Psoas muscle (tissue), 8 donors: ENCODE data around the gene FILIP1. TPM values are rescaled to one million over a fixed set of nuclear protein-coding genes. Genes with fewer than 3 reads are reported as not detected.

ENCODE experiments used
- ATAC-seq, 4 donors: fragments of 200-7000 bp; cut with Tn5 transposase; one replicate each; pipeline ENCODE4 v1.9.1; 2020; ENCODE audit warnings: moderate library complexity in 3 of 4, mild to moderate bottlenecking in 2 of 4
- DNase-seq, 2 donors: peaks; one replicate each; pipeline ENCODE4 v3.0.0-alpha.2; 2020
- H3K27ac ChIP-seq: fragments of 200-600 bp; one replicate; pipeline ENCODE4 v1.8.0; 2022
- H3K27me3 ChIP-seq, 3 donors: fragments of 200-600 bp in 1 of 3; one replicate each; pipeline versions ENCODE4 v1.6.1 to v1.8.0; 2013 to 2022; ENCODE audit warnings: low read length in 2 of 3, mild to moderate bottlenecking in 2 of 3, moderate library complexity in 1 of 3; ENCODE audit not compliant: insufficient read depth in 3 of 3
- H3K36me3 ChIP-seq, 2 donors: fragments of 200-600 bp in 1 of 2; one replicate each; pipeline versions ENCODE4 v1.6.1 to v1.8.0; 2013 to 2022; ENCODE audit warnings: low read depth in 1 of 2, mild to moderate bottlenecking in 1 of 2, moderate library complexity in 1 of 2; ENCODE audit not compliant: insufficient read depth in 1 of 2
- H3K4me1 ChIP-seq: fragments of 200-600 bp; one replicate; pipeline ENCODE4 v1.8.0; 2022
- H3K4me3 ChIP-seq: fragments of 200-600 bp; one replicate; pipeline ENCODE4 v1.8.0; 2022; ENCODE audit warnings: mild to moderate bottlenecking
- H3K9me3 ChIP-seq: fragments of 200-600 bp; one replicate; pipeline ENCODE4 v1.8.0; 2022
- CTCF ChIP-seq: fragments of 200-600 bp; IDR thresholded peaks from one replicate; pipeline ENCODE4 v1.8.0; 2022; ENCODE audit warnings: antibody characterized with exemption
- WGBS, 3 donors: extraction: QIAGEN DNeasy Blood & Tissue Kit; methylation state at CpG; one replicate each; pipeline versions ENCODE4 v1.1.6 to v1.1.7; 2013; 5-methylcytosine and 5-hydroxymethylcytosine counted together
- intact Hi-C, 2 donors: fragments of 100-400 bp; cut with DNase I; formaldehyde crosslinking; loops; one replicate each; pipeline versions ENCODE4 v1.11.0 to v1.14.2; 2022
- polyA plus RNA-seq, 3 donors: library from polyadenylated mRNA; stranded (reverse); fragments of 200-250 nt; gene quantifications; one replicate each; pipeline ENCODE4 v1.2.3, GENCODE V29; 2013
- total RNA-seq, 4 donors: library from RNA; stranded (reverse); fragmentation: NEBNext Ultra II Directional in 2 of 4; extraction: Animal tissue kit (Norgen Biotek cat#: 25700) in 2 of 4; gene quantifications; one replicate each; pipeline versions ENCODE4 v1.2.1 to v1.2.4, GENCODE V29; 2021 to 2023
- donor health status: healthy with polysubstance abuse.
- donor health status: DM: no; HTN: no; CAD: no; lungs with moderate emphysema.
- donor health status: Bipolar disorder and iron deficiency.
- donor health status: healthy.
- donor health status: DM: yes; HTN: yes; CAD: no.
- donor health status: DM: no; HTN: no; CAD: no.
- donor health status: DM: no; HTN: no; CAD: no.
- donor health status: DM: yes; HTN: yes; CAD: no.

FILIP1 gene
- total and polyA plus RNA-seq, 7 donors, result 2.8 to 129 (median 71.5) TPM

GRCh38 chr6:75287424-75287823 lies 206.2 kb downstream of the FILIP1 start:
- H3K9me3 ChIP-seq, result no peaks in the 10 kb centered on the region
- no peaks in the 10 kb centered on the region for H3K36me3 ChIP-seq
- intact Hi-C loops, result loop anchor here in 1 of 2 donors (10.0 kb wide), 1 partner anchor 317 kb away; the partner anchor contains the start of gene SENP6
- peaks cover 22% of the 10 kb centered on the region for H3K4me1 ChIP-seq
- no peak overlapping the region for H3K27ac ChIP-seq
- DNase-seq, result no peak
- no peaks in the 10 kb centered on the region for H3K27me3 ChIP-seq
- no peak for ATAC-seq
- 73 to 94% (median 89%) methylated on average over 1 of the region's 1 CpG for WGBS, 3 donors
- no peak for TF ChIP-seq CTCF
- no peak overlapping the region for H3K4me3 ChIP-seq

GRCh38 chr6:75286955-75287354 lies 206.6 kb downstream of the FILIP1 start:
- Histone ChIP-seq H3K27me3 (no peaks in the 10 kb centered on the region), H3K4me3 (no peak overlapping the region), H3K9me3 (no peaks in the 10 kb centered on the region), H3K4me1 (peaks cover 22% of the 10 kb centered on the region), H3K36me3 (no peaks in the 10 kb centered on the region), H3K27ac (no peak overlapping the region)
- no peak for ATAC-seq
- no peak for TF ChIP-seq CTCF
- 88 to 92% (median 90%) methylated on average over 2 of the region's 2 CpGs for WGBS, 3 donors
- intact Hi-C loops, result loop anchor here in 1 of 2 donors (10.0 kb wide), 1 partner anchor 318 kb away; the partner anchor contains the start of gene SENP6
- DNase-seq, result no peak

DNA sequence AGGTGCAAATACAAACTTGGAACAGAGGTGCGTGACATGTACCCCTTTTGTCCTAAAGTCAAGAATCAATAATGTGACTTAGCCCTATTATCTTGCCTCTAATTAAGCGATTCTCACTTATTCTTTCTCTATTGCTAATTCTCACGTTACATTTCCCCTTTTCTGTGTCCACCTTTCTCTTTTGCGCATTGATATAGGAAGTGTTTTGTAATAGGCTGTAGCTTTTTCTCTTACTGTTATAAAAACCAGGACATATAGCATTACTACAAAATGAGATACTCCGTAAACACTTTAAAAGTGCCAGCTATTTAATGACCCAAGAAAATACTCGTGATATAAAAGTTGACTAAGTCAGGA lies 208.3 kb downstream of the FILIP1 start:
- no peak for TF ChIP-seq CTCF
- DNase-seq (no peak), ATAC-seq (no peak)
- 0 to 2% (median 1%) methylated on average over 6 of the region's 6 CpGs for WGBS, 3 donors
- Histone ChIP-seq H3K27me3 (no peaks in the 10 kb centered on the region), H3K4me1 (peaks cover 26% of the 10 kb centered on the region), H3K4me3 (peak overlapping the region; percentile 94), H3K36me3 (no peaks in the 10 kb centered on the region), H3K9me3 (no peaks in the 10 kb centered on the region), H3K27ac (peak overlapping the region; percentile 95)
- intact Hi-C loops, result loop anchor here in 1 of 2 donors (10.0 kb wide), 1 partner anchor 320 kb away; the partner anchor contains the start of gene SENP6

GRCh38 chr6:75284632-75285282 lies 208.8 kb downstream of the FILIP1 start, which contains the start of gene TMEM30A:
Gene TMEM30A, minus strand, starts transcription at chr6:75284792. Its CDS starts 154 bp downstream, at chr6:75284638.
- intact Hi-C loops, result loop anchor here in 1 of 2 donors (5.0 to 10.0 kb wide), 2 partner anchors 243 to 320 kb away; partner anchors contain the start of gene SENP6
- H3K27ac ChIP-seq, result peak within 1 kb of the TSS; percentile 95
- H3K4me1 ChIP-seq, result peaks cover 31% of the 10 kb centered on the region
- DNase-seq (peak; percentile 96 to 99), ATAC-seq (peak; percentile 98 to 100 (median 100))
- TF ChIP-seq CTCF, result no peak
- no peaks in the 10 kb centered on the region for H3K9me3 ChIP-seq
- no peaks in the 10 kb centered on the region for H3K36me3 ChIP-seq
- no peaks in the 10 kb centered on the region for H3K27me3 ChIP-seq
- WGBS, 3 donors, result 0% methylated on average over 47 to 55 of the region's 55 CpGs
- H3K4me3 ChIP-seq, result peak within 1 kb of the TSS; percentile 94
